Hematopoietic multipotent progenitor cell treated with erythropoietin and hydrocortisone succinate and interleukin-3 and kit ligand, for 17 days (in vitro differentiated cells): Measurements from ENCODE around the gene PTN.

Experiments used
- DNase-seq: peaks from one replicate; pipeline ENCODE4 v3.0.0-alpha.2; 2015; ENCODE audit warnings: low spot score

The PTN gene, protein sequence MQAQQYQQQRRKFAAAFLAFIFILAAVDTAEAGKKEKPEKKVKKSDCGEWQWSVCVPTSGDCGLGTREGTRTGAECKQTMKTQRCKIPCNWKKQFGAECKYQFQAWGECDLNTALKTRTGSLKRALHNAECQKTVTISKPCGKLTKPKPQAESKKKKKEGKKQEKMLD

GRCh38 chr7:137343281-137343841 lies at the start of gene PTN:
TSS of gene PTN (minus strand) at chr7:137343733. CDS start at chr7:137254973, 88,760 bp downstream.
- DNase-seq = no peak

DNA sequence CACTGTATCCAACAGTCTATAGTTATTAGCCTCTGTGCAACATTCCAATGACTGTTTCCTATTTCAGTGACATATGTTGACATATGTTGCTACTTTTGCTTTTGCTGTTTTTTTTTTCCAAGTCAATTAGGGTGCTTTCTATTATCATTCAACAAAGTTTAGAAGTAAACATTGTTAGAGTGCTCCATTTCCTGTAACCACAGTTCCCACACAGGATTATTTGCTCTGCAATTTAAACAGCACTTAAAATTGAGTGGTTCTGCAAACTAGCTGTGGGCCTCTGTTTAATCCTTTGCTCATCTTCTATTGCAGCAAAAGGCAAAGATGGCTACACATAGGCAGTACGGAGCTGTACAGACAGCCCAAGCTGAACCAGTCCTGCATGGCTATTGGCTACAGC lies 46.5 kb upstream of the PTN start:
- no peak for DNase-seq

DNA sequence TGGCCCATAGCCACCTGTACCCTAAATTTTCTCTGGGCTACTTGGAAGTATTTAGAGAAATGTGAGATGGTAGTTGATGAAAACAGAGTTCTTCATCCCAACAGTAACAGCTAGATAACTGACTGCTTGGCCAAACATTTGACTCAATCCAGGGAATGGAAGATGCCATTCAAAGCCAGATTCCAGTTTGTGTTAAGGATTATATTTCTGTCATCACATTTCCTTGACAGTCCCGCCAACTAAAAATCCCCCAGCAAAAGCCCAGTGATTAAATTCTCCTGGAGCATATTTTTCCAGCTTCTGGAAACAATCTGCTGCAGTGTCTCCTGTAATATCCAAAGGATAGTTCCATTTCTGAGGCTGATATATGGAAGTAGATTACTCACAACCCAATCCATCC lies 45.4 kb upstream of the PTN start:
- DNase-seq = no peak

GRCh38 chr7:137386966-137387365 lies 43.4 kb upstream of the PTN start:
- DNase-seq = no peak

- DNase-seq = no peak
Observed at GRCh38 chr7:137381045-137381444, 37.5 kb upstream of the PTN start.

GRCh38 chr7:137373507-137373906 lies 30.0 kb upstream of the PTN start:
- no peak for DNase-seq

- DNase-seq = no peak
Observed at GRCh38 chr7:137371616-137372015, 28.1 kb upstream of the PTN start.

GRCh38 chr7:137366995-137367394 lies 23.5 kb upstream of the PTN start:
- DNase-seq = no peak

GRCh38 chr7:137363683-137364082 lies 20.1 kb upstream of the PTN start:
- DNase-seq = no peak

DNA sequence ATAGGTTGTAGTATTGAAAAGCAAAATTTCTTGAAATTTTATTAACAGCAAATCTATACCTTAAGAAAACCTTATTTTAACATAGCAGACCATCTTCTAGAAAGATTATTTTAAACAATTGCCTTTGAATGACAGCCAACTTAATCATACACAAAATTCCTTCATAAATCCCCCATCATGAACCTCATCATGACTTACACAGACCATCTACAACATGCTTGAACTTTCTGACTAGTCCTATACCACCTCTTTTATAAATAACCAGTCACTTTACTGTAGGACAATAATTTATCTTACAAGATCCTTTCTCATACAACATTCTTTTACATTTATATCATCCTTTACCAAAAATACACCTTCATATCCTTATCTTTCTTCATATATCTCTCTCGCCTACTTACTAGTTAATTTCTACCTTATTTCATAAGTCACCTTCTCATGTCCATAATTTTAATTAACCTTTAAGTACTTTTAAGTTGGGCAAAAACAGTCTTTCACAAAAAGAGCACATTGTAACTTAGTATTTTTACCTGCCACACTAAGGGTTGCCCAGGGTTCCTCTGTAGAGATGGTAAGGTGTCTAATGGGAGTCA lies 16.6 kb upstream of the PTN start:
- no peak for DNase-seq

DNA sequence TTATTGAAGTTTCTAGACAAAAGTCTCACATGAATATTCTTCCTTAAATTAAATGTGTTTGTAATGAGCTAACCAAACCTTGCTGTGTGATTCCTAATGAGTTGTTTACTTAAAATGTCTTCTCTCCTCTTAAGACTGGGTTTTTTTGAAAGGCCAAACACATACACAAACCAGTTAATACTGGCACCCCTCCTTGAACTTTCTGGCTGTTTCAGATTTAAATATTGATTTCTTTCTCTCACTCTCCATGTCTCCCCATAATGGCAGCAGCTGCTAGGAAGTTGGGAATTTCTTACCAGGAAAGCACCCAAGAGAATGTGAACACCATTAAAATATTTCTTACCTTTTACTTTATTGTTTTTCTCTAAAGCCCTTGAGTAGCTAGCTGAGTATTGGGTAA lies 11.4 kb upstream of the PTN start:
- no peak for DNase-seq

DNA sequence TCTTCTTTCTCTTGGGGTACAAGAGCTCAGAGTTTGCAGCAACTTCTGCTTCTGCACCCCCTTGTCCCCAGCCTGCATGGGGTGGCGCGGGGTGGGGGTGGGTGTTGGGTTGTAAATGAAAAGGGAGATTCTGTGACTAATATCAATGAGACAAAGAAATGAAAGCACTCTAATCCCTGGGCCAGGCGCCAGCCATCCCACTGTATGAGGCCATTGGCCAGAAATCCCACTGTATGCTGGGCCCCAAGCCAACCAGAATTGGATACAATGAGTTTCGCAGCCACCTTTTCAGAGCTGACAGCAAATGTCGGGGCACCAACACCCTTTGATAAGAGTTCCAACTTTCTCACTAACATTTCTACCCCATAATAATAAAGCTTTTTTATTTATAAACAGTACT lies 10.9 kb upstream of the PTN start:
- DNase-seq = no peak

- no peak for DNase-seq
Observed at GRCh38 chr7:137351941-137352340, 8.4 kb upstream of the PTN start.

DNA sequence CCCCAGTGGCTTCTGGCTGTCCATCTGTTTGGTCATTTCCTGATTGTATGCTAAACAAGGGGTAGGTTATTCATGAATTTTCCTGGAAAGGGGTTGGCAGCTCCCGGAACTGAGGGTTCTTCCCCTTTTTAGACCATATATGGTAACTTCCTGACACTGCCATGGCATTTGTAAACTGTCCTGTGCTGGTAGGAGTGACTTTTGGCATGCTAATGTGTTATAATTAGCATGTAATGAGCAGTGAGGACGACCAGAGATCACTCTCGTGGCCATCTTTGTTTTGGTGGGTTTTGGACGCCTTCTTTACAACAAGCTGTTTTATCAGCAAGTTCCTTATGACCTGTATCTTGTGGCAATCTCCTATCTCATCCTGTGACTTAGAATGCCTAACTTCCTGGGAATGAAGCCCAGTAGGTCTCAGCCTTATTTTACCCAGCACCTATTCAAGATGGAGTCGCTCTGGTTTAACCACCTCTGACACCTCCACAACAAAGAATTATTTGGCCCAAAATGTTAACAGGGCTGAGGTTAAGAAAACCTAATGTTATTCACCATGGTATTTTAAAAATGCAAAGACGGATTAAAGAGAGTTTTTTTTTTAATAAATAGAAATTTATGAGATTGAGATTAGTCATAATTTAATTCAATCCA lies 2.4 kb upstream of the PTN start:
- no peak for DNase-seq

- no peak for DNase-seq
Observed at GRCh38 chr7:137342828-137343261, 688 bp downstream of the PTN start.

DNA sequence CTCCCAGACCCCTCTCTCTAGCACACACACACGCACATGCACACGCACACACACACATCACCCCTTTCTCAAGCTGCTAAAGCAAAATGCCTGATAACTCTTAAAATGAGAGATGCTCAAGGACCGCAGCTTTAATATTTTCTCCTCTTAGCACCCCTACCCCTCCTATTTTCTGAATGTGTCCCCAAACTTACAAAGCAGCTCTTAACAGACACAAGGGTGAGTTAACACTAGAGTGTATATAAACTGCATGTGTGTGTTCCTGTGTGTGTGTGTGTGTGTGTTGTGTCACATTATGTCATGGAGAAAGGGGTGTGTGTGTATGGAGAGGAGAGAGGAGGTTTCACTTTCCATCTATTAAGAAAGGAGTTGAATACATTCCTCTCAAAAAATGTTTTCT lies 1.3 kb downstream of the PTN start:
- no peak for DNase-seq

GRCh38 chr7:137337902-137338301 lies 5.6 kb downstream of the PTN start:
- DNase-seq = no peak

- no peak for DNase-seq
Observed at GRCh38 chr7:137335814-137336213, 7.7 kb downstream of the PTN start.

GRCh38 chr7:137331378-137331777 lies 12.2 kb downstream of the PTN start:
- DNase-seq = no peak

- DNase-seq = no peak
Observed at GRCh38 chr7:137329411-137329810, 14.1 kb downstream of the PTN start.

GRCh38 chr7:137328373-137329120 lies 15.0 kb downstream of the PTN start:
- DNase-seq = no peak

DNA sequence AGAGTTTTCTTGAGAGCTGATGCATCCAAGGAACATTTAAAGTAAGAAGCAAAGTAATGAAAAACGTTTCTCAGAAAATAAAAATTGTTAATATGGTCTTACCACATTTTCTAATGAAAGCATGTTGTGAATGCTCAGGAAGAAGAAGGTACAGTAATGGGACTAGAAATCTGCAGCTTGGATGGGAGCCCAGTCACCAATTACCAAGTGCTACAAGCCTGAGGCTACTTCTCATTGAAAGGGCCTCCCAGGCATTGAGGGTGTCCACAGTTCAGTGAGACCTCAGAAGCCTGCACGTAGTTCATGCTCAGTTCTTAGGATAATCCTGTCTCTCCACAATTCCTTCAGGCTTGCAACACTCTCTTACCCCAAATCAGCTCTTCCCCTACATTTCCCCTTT lies 17.6 kb downstream of the PTN start:
- DNase-seq = no peak
